ENCODE results near the gene PTPRB. TPM values are rescaled to one million over a fixed set of nuclear protein-coding genes. Genes with fewer than 3 reads are reported as not detected.

The PTPRB gene
- total and polyA plus RNA-seq, 2 donors (not counting 1 experiment from before 2014, with no cell fraction given), result 0.66 to 1.6 TPM

DNA sequence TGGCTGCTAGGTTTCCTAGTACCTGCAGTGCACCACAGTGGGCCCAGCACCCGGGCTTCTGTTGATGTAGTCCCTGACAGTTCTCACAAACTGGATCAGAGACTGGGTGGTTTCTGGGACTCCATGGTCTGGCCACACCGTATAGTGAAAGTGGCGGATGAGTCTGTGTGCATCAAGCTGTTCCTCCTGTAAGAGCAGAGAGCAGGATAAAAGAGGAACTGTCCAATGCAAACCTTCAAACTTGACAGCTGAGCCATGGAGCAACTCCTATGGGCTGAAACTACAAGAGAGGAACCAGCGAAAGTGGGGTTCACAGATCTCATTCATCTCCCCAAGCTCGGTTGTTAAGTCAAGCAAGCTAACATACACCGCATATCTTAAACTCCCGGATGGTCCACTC lies 102.8 kb downstream of the PTPRB start:
- Histone ChIP-seq H3K4me2 (ENCODE audit: extremely low read depth, insufficient read depth, low read length) (no peak overlapping the region), H3K79me2 (ENCODE audit: control insufficient read depth, insufficient read depth, low read length) (no peaks in the 10 kb centered on the region), H3K4me1 (ENCODE audit: control insufficient read depth, extremely low read depth, insufficient read depth, low read length) (no peaks in the 10 kb centered on the region), H3K4me3 (replicated peaks in 1 of 4; ENCODE audit: control extremely low read depth in 1 of 4, insufficient read depth in 1 of 4, low read depth in 3 of 4, low read length in 4 of 4) (no peak overlapping the region), H3K9me3 (ENCODE audit: control insufficient read depth, insufficient read depth, low read depth, low read length) (no peaks in the 10 kb centered on the region), H3K27ac (ENCODE audit: insufficient read depth, low read length) (no peak overlapping the region), H2AFZ (ENCODE audit: low read length) (no peak overlapping the region), H3K27me3 (ENCODE audit: control insufficient read depth, insufficient read depth, low read length) (no peaks in the 10 kb centered on the region), H3K9ac (ENCODE audit: insufficient read depth, low read length) (no peak overlapping the region), H3K36me3 (ENCODE audit: control insufficient read depth, insufficient read depth, low read length) (no peaks in the 10 kb centered on the region), H4K20me1 (ENCODE audit: control insufficient read depth, extremely low read depth, insufficient read depth, low read length) (no peaks in the 10 kb centered on the region)
- TF ChIP-seq, protein P1, sequence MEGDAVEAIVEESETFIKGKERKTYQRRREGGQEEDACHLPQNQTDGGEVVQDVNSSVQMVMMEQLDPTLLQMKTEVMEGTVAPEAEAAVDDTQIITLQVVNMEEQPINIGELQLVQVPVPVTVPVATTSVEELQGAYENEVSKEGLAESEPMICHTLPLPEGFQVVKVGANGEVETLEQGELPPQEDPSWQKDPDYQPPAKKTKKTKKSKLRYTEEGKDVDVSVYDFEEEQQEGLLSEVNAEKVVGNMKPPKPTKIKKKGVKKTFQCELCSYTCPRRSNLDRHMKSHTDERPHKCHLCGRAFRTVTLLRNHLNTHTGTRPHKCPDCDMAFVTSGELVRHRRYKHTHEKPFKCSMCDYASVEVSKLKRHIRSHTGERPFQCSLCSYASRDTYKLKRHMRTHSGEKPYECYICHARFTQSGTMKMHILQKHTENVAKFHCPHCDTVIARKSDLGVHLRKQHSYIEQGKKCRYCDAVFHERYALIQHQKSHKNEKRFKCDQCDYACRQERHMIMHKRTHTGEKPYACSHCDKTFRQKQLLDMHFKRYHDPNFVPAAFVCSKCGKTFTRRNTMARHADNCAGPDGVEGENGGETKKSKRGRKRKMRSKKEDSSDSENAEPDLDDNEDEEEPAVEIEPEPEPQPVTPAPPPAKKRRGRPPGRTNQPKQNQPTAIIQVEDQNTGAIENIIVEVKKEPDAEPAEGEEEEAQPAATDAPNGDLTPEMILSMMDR (conservative IDR thresholded peaks at IDR 0.05 in 1 of 2, IDR thresholded peaks at IDR 0.05 in 1 of 2; ENCODE audit: low read depth in 1 of 2, low read length in 2 of 2), result no peak
- no peak for TF ChIP-seq EZH2 (IDR thresholded peaks at IDR 0.05; ENCODE audit: low read length, missing control alignments)
- DNase-seq (ENCODE audit: low read depth in 2 of 2), result no peak

DNA sequence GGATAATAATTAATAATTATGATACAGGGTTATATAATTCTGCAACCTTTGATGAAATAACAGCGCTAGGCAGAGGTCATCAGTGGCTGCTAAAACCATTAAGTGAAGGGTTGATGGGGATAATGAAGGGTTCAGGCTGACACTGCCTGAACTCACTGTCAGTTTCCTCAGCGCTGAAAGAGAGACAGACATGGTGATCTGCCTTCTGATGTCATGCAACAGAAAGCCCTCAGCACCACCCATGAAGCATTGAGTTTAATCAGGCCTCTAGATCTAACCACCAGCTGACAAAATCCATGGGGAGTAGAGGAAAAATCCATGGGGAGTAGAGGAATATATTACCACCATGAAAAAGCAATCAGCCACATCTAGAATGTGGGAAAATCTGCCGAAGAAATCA lies 107.6 kb downstream of the PTPRB start:
- Histone ChIP-seq H3K36me3 (ENCODE audit: control insufficient read depth, insufficient read depth, low read length) (no peaks in the 10 kb centered on the region), H3K79me2 (ENCODE audit: control insufficient read depth, insufficient read depth, low read length) (no peaks in the 10 kb centered on the region)

GRCh38 chr12:70520847-70521246 lies 116.4 kb downstream of the PTPRB start:
- Histone ChIP-seq H3K4me1 (ENCODE audit: control insufficient read depth, extremely low read depth, insufficient read depth, low read length) (no peaks in the 10 kb centered on the region), H3K36me3 (ENCODE audit: control insufficient read depth, insufficient read depth, low read length) (no peaks in the 10 kb centered on the region), H2AFZ (ENCODE audit: low read length) (no peak overlapping the region), H3K79me2 (ENCODE audit: control insufficient read depth, insufficient read depth, low read length) (no peaks in the 10 kb centered on the region), H3K4me2 (ENCODE audit: extremely low read depth, insufficient read depth, low read length) (no peak overlapping the region), H3K27ac (ENCODE audit: insufficient read depth, low read length) (no peak overlapping the region), H3K27me3 (ENCODE audit: control insufficient read depth, insufficient read depth, low read length) (no peaks in the 10 kb centered on the region), H3K9me3 (ENCODE audit: control insufficient read depth, insufficient read depth, low read depth, low read length) (no peaks in the 10 kb centered on the region), H4K20me1 (ENCODE audit: control insufficient read depth, extremely low read depth, insufficient read depth, low read length) (no peaks in the 10 kb centered on the region), H3K4me3 (replicated peaks in 1 of 4; ENCODE audit: control extremely low read depth in 1 of 4, insufficient read depth in 1 of 4, low read depth in 3 of 4, low read length in 4 of 4) (no peak overlapping the region), H3K9ac (ENCODE audit: insufficient read depth, low read length) (no peak overlapping the region)
- DNase-seq (ENCODE audit: low read depth in 2 of 2), result no peak
- TF ChIP-seq EZH2 (IDR thresholded peaks at IDR 0.05; ENCODE audit: low read length, missing control alignments), result no peak
- TF ChIP-seq, protein P1 (conservative IDR thresholded peaks at IDR 0.05 in 1 of 2, IDR thresholded peaks at IDR 0.05 in 1 of 2; ENCODE audit: low read depth in 1 of 2, low read length in 2 of 2), result no peak

More for the DNA sequence above, 107.6 kb downstream of the PTPRB start:
- Histone ChIP-seq H3K27ac (ENCODE audit: insufficient read depth, low read length) (no peak overlapping the region), H3K27me3 (ENCODE audit: control insufficient read depth, insufficient read depth, low read length) (no peaks in the 10 kb centered on the region), H3K4me2 (ENCODE audit: extremely low read depth, insufficient read depth, low read length) (no peak overlapping the region), H4K20me1 (ENCODE audit: control insufficient read depth, extremely low read depth, insufficient read depth, low read length) (no peaks in the 10 kb centered on the region), H3K4me1 (ENCODE audit: control insufficient read depth, extremely low read depth, insufficient read depth, low read length) (no peaks in the 10 kb centered on the region), H3K9me3 (ENCODE audit: control insufficient read depth, insufficient read depth, low read depth, low read length) (no peaks in the 10 kb centered on the region), H3K9ac (ENCODE audit: insufficient read depth, low read length) (no peak overlapping the region), H3K4me3 (replicated peaks in 1 of 4; ENCODE audit: control extremely low read depth in 1 of 4, insufficient read depth in 1 of 4, low read depth in 3 of 4, low read length in 4 of 4) (no peak overlapping the region), H2AFZ (ENCODE audit: low read length) (no peak overlapping the region)
- DNase-seq (ENCODE audit: low read depth in 2 of 2), result no peak
- no peak for TF ChIP-seq EZH2 (IDR thresholded peaks at IDR 0.05; ENCODE audit: low read length, missing control alignments)
- TF ChIP-seq, protein P1 (conservative IDR thresholded peaks at IDR 0.05 in 1 of 2, IDR thresholded peaks at IDR 0.05 in 1 of 2; ENCODE audit: low read depth in 1 of 2, low read length in 2 of 2), result no peak
